Keratinocyte (primary cell): ENCODE measurements around the gene RETREG3. TPM values are rescaled to one million over a fixed set of nuclear protein-coding genes. Genes with fewer than 3 reads are reported as not detected.

Source experiments
- DNase-seq: peaks from one replicate; pipeline ENCODE4 v3.0.0-alpha.2; 2011; ENCODE audit warnings: low read depth, missing footprints, low spot score
- FAIRE-seq: peaks from 2 replicates; lab custom pipeline; 2011; peaks lifted over from hg19 to GRCh38; lab: Jason Lieb, UNC
- H2AFZ ChIP-seq: 2 replicates; pipeline ENCODE4 v1.6.0; 2012; ENCODE audit warnings: low read length, control low read depth, inconsistent platforms; ENCODE audit not compliant: control insufficient read depth
- H3K27ac ChIP-seq: 2 replicates; pipeline ENCODE4 v1.5.1; 2011; ENCODE audit warnings: low read length; ENCODE audit not compliant: control insufficient read depth, insufficient read depth
- H3K27me3 ChIP-seq: 3 replicates; pipeline ENCODE4 v1.6.0; 2011; ENCODE audit warnings: low read length; ENCODE audit not compliant: control insufficient read depth, insufficient read depth; ENCODE audit errors: extremely low read depth
- H3K36me3 ChIP-seq, 2 experiments: 2 replicates in 1 of 2; 3 replicates in 1 of 2; pipeline ENCODE4 v1.5.1; 2011; ENCODE audit warnings: low read length in 2 of 2, mild to moderate bottlenecking in 1 of 2; ENCODE audit not compliant: control insufficient read depth in 2 of 2, insufficient read depth in 2 of 2; ENCODE audit errors: extremely low read depth in 1 of 2
- H3K4me1 ChIP-seq: 3 replicates; pipeline ENCODE4 v1.5.1; 2011; ENCODE audit warnings: low read length; ENCODE audit not compliant: control insufficient read depth, insufficient read depth; ENCODE audit errors: extremely low read depth
- H3K4me2 ChIP-seq: 3 replicates; pipeline ENCODE4 v1.6.0; 2011; ENCODE audit warnings: low read depth, low read length; ENCODE audit not compliant: control insufficient read depth, insufficient read depth; ENCODE audit errors: extremely low read depth
- H3K4me3 ChIP-seq, 3 experiments: fragments of 200-600 bp in 1 of 3; sonication (generic) in 1 of 3; 2 replicates in 2 of 3; 3 replicates in 1 of 3; pipeline ENCODE4 v1.5.1; 2011 to 2016; ENCODE audit warnings: low read length in 3 of 3, mild to moderate bottlenecking in 3 of 3, control low read depth in 2 of 3, inconsistent platforms in 1 of 3, low read depth in 1 of 3, mixed read lengths in 1 of 3, mixed run types in 1 of 3, moderate library complexity in 1 of 3; ENCODE audit not compliant: control insufficient read depth in 2 of 3, insufficient read depth in 2 of 3; ENCODE audit errors: extremely low read depth in 1 of 3
- H3K79me2 ChIP-seq: 2 replicates; pipeline ENCODE4 v1.6.0; 2012; ENCODE audit warnings: low read length; ENCODE audit not compliant: control insufficient read depth, insufficient read depth
- H3K9ac ChIP-seq: 3 replicates; pipeline ENCODE4 v1.6.0; 2011; ENCODE audit warnings: low read length; ENCODE audit not compliant: control insufficient read depth, insufficient read depth; ENCODE audit errors: extremely low read depth
- H3K9me1 ChIP-seq: 3 replicates; pipeline ENCODE4 v1.6.0; 2011; ENCODE audit warnings: low read length; ENCODE audit not compliant: control insufficient read depth, insufficient read depth; ENCODE audit errors: extremely low read depth
- H3K9me3 ChIP-seq: 2 replicates; pipeline ENCODE4 v1.5.1; 2012; ENCODE audit warnings: low read depth, low read length; ENCODE audit not compliant: control insufficient read depth
- H4K20me1 ChIP-seq: 3 replicates; pipeline ENCODE4 v1.6.0; 2011; ENCODE audit warnings: low read length; ENCODE audit not compliant: control insufficient read depth, insufficient read depth; ENCODE audit errors: extremely low read depth
- CTCF ChIP-seq, 3 experiments: IDR thresholded peaks in 1 of 3; conservative IDR thresholded peaks in 1 of 3; optimal IDR thresholded peaks in 1 of 3; 2 replicates in 2 of 3; 3 replicates in 1 of 3; pipeline versions ENCODE3 to v1.5.1; 2011; ENCODE audit warnings: low read length in 3 of 3, mild to moderate bottlenecking in 3 of 3, moderate library complexity in 2 of 3, control low read depth in 1 of 3, inconsistent platforms in 1 of 3; ENCODE audit not compliant: insufficient read depth in 2 of 3; ENCODE audit errors: extremely low read depth in 1 of 3
- EZH2 ChIP-seq: IDR thresholded peaks from one replicate; pipeline ENCODE4 v1.6.1; 2012; ENCODE audit warnings: inconsistent platforms, mild to moderate bottlenecking, low read length, moderate library complexity
- dilution Hi-C: fragments of 300-500 bp; cut with MboI; formaldehyde crosslinking; loops from one replicate; pipeline ENCODE4 v1.7.0; 2020; ENCODE audit warnings: low sequenced_read_pairs; ENCODE audit not compliant: extremely low pct_ligation_motif_present
- polyA plus RNA-seq, 5 experiments: library from polyadenylated mRNA; depleted of rRNA in 3 of 5; stranded (reverse) in 3 of 5; stranded (forward) in 1 of 5; unstranded in 1 of 5; fragments of >200 nt; gene quantifications; 1 replicate in 1 of 5; 2 replicates in 3 of 5; 3 replicates in 1 of 5; pipeline versions ENCODE4 v1.2.1 to v1.2.3, GENCODE V29; 2011 to 2012; ENCODE audit warnings: missing spikeins in 2 of 5, low read depth in 1 of 5, low replicate concordance in 1 of 5

The RETREG3 gene
- polyA plus RNA-seq, 1 donor (not counting 4 experiments of a cell fraction or from before 2014, with no cell fraction given), result 25.2 TPM

- Histone ChIP-seq H2AFZ (no peak overlapping the region), H3K9ac (peak overlapping the region; percentile 94), H3K36me3 (peaks cover 11 to 32% of the 10 kb centered on the region in 2 experiments), H3K9me3 (no peaks in the 10 kb centered on the region), H3K4me1 (peaks cover 31% of the 10 kb centered on the region), H3K4me2 (peak overlapping the region; percentile 83), H3K27me3 (no peaks in the 10 kb centered on the region), H3K79me2 (peaks cover 35% of the 10 kb centered on the region), H4K20me1 (no peaks in the 10 kb centered on the region), H3K9me1 (no peaks in the 10 kb centered on the region), H3K27ac (peak overlapping the region; percentile 88), H3K4me3 (peak overlapping the region in 2 of 3 experiments; percentile 96 to 97)
- FAIRE-seq, result peak; percentile 82
- dilution Hi-C loops, result no loop called here
- TF ChIP-seq EZH2, result no peak
- TF ChIP-seq CTCF (optimal IDR thresholded peaks at IDR 0.05 in 1 of 3, IDR thresholded peaks at IDR 0.05 in 1 of 3, conservative IDR thresholded peaks at IDR 0.05 in 1 of 3; ENCODE audit: extremely low read depth in 1 of 3, insufficient read depth in 2 of 3, low read length in 3 of 3), result peak in 1 of 3 experiments; percentile 15
- no peak for DNase-seq
Observed at GRCh38 chr17:42563543-42563942, 45.6 kb downstream of the RETREG3 start.

GRCh38 chr17:42563143-42563509 is 46.0 kb downstream of the RETREG3 start:
- Histone ChIP-seq H3K36me3 (peaks cover 10 to 28% of the 10 kb centered on the region in 2 experiments), H3K27ac (peak overlapping the region; percentile 88), H4K20me1 (no peaks in the 10 kb centered on the region), H3K9me1 (no peaks in the 10 kb centered on the region), H3K27me3 (no peaks in the 10 kb centered on the region), H3K4me2 (peak overlapping the region; percentile 83), H3K4me1 (peaks cover 31% of the 10 kb centered on the region), H3K9me3 (no peaks in the 10 kb centered on the region), H3K9ac (peak overlapping the region; percentile 94), H3K79me2 (peaks cover 31% of the 10 kb centered on the region), H3K4me3 (peak overlapping the region; percentile 78 to 97 (median 96)), H2AFZ (no peak overlapping the region)
- FAIRE-seq, result no peak
- dilution Hi-C loops, result no loop called here
- no peak for DNase-seq
- TF ChIP-seq EZH2, result no peak
- TF ChIP-seq CTCF (optimal IDR thresholded peaks at IDR 0.05 in 1 of 3, IDR thresholded peaks at IDR 0.05 in 1 of 3, conservative IDR thresholded peaks at IDR 0.05 in 1 of 3; ENCODE audit: extremely low read depth in 1 of 3, insufficient read depth in 2 of 3, low read length in 3 of 3), result no peak
